ENCODE measurements around the gene LAMA2.

Gene LAMA2, protein sequence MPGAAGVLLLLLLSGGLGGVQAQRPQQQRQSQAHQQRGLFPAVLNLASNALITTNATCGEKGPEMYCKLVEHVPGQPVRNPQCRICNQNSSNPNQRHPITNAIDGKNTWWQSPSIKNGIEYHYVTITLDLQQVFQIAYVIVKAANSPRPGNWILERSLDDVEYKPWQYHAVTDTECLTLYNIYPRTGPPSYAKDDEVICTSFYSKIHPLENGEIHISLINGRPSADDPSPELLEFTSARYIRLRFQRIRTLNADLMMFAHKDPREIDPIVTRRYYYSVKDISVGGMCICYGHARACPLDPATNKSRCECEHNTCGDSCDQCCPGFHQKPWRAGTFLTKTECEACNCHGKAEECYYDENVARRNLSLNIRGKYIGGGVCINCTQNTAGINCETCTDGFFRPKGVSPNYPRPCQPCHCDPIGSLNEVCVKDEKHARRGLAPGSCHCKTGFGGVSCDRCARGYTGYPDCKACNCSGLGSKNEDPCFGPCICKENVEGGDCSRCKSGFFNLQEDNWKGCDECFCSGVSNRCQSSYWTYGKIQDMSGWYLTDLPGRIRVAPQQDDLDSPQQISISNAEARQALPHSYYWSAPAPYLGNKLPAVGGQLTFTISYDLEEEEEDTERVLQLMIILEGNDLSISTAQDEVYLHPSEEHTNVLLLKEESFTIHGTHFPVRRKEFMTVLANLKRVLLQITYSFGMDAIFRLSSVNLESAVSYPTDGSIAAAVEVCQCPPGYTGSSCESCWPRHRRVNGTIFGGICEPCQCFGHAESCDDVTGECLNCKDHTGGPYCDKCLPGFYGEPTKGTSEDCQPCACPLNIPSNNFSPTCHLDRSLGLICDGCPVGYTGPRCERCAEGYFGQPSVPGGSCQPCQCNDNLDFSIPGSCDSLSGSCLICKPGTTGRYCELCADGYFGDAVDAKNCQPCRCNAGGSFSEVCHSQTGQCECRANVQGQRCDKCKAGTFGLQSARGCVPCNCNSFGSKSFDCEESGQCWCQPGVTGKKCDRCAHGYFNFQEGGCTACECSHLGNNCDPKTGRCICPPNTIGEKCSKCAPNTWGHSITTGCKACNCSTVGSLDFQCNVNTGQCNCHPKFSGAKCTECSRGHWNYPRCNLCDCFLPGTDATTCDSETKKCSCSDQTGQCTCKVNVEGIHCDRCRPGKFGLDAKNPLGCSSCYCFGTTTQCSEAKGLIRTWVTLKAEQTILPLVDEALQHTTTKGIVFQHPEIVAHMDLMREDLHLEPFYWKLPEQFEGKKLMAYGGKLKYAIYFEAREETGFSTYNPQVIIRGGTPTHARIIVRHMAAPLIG (N-terminal part only)

DNA sequence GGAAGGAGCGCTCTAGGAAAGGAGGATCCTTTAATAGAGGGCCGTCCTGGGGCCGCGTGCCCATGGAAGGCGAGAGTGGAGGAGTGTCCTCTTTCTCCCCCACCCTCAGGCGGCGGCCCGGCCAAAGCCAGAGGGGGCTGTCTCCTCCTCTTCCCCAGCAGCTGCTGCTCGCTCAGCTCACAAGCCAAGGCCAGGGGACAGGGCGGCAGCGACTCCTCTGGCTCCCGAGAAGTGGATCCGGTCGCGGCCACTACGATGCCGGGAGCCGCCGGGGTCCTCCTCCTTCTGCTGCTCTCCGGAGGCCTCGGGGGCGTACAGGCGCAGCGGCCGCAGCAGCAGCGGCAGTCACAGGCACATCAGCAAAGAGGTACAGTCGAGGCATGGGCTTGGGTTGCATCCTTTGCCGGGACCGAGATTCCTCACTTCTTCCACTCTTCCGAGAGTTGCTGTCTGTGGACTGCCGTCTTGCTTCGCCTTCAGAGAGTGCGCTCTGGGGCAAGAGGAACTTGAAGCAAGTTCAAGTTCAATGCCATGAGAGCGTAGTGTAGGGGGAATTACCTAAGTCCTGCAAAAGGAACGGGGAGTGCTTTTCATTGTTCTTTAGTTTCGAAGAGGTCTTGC lies at the start of gene LAMA2:
LAMA2 (plus strand) TSS at position 148 of the 621 bp plus-strand sequence; CDS start at position 256, 108 bp downstream.
- ATAC-seq: no peak

DNA sequence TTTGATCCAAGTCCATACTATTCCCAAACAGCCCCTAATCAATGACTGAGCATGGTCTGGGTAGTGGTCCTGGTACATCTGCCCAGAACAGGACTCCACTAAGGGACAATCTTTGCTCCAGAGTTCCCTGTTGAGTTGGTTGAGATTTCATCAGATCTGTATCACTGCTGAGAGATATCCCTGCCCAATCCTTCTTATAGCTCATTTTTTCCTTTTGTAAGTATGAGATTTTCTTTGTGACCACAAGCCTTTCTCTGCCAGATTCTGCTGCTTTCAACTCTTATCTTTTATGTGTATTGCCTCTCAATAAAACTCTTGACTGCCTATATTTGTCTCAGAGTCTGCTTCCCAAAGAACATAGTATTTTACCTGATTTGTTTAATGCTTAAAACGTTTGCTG lies 46.2 kb upstream of the LAMA2 start:
- no peak for ATAC-seq

DNA sequence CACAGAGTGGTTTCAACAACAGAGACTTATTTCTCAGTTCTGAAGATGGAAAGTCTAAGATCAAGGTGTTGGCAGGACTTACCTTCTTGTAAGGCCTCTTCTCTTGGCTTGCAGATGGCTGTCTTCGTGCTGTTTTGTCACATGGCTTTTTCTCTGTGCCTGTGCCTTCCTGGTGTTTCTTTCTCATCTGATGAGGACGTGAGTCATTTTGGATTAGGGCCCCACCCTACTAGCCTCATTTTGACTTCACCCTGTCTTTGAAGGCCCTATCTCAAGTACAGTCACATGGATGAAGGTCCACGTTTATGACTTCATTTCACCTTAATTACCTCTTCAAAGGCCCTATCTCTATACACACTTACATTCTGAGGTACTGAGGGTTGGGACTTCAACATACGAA lies 41.4 kb upstream of the LAMA2 start:
- ATAC-seq: no peak

DNA sequence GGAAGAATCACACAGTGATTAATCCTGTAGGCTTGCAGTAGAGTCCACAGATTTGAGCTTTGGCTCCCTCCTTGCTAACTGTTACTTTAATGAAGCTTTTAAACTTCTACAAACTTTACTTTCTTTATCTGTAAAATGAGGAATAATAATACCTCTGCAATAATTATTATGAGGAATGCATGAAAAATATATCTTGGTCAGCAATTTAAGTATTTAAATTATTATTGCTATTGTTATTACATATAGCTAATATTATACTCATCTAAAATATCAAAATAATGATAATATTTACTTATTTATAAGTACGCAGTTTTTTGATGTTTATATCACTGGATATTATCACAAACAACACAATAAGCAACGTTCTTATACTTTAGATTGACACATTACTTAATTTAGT lies 38.3 kb upstream of the LAMA2 start:
- ATAC-seq: no peak

DNA sequence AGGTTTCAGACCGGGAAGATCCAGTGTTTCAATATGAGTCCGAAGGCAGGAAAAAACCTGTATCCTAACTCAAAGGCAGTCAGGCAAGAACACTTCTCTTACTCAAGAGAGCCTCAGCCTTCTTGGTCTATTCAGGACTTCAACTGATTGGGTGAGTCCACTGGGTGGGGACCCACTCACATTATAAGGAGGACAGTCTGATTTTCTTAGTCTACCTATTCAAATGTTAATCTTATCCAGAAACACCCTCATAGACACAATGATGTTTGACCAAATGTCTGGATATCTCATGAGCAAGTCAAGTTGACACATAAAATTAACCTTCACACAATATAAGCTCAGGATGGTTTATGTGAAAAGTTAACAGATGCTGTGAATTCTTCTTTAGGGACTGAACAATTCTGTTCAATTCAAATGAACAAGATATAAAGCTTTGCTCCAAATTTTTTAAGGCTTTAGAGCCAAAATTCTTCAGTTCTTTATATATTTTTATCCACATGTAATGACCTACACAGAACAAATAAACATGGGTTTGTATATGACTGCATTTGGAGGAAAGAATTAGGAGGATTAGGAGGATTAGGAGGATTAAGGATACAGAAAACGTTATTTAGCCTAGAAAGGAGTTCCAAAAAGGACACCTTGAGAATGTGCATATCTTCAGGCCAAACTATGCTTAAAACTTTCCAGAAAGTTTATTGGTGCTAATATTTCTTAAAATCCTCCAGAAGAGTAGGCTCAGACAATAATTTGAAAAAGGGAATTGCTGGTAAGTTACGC lies 35.3 kb upstream of the LAMA2 start:
- ATAC-seq: no peak

DNA sequence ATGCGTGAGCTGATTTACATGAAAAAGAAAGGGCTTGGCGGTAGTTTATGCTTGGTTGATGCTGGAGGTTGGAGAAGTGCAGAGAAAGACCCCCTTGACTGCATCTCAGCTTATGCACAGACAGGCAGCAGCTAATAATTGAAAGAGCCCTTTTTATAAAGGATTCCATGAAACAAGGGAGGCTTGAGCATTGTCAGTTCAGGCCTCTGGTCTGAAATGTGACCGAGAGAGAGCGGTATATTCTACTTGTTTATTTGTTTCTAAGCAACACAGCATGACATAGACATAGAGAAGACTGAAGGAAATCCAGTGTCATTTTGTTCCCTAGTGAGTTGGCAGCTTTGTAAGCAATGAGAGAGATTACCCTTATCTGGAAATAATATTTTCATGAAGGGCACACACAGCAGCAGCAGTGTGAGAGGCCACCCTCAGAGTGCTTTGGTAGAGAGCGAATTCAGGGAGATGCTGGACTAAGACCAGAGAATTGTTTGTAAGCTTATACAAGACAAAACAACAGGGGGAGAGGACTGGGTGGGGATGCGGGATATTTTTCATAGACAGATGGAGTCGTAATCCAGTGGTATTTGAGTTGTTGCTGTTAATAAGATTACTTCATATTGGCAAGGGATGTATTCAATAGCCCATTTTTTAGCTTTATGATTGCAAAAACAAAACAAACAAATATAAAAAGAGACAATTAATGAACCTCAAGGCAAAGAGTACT lies 34.6 kb upstream of the LAMA2 start:
- ATAC-seq: no peak

GRCh38 chr6:128855581-128856085 lies 27.3 kb upstream of the LAMA2 start:
- ATAC-seq: no peak

GRCh38 chr6:128857806-128858205 lies 25.1 kb upstream of the LAMA2 start:
- no peak for ATAC-seq

- no peak for ATAC-seq
Observed at GRCh38 chr6:128860782-128861181, 22.2 kb upstream of the LAMA2 start.

GRCh38 chr6:128863983-128864382 lies 19.0 kb upstream of the LAMA2 start:
- no peak for ATAC-seq

DNA sequence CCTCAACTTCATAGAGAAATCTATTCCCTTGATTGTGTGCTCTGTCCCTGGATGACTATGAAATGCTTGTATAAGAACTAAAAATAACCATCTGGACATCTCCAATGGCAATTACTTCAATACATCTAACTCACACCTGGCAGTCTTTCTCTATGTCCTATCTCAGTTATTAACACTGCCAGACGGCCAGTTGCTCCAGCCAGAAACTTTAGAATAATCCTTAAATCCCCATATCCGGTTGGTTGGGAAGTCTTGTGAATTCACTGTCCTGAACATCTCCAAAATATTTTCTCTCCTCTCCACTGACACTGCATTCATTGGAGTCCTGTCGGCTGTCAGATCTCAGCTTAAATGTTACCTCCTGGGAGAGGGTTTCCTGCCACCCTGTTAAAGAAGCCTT lies 12.2 kb upstream of the LAMA2 start:
- ATAC-seq: no peak

DNA sequence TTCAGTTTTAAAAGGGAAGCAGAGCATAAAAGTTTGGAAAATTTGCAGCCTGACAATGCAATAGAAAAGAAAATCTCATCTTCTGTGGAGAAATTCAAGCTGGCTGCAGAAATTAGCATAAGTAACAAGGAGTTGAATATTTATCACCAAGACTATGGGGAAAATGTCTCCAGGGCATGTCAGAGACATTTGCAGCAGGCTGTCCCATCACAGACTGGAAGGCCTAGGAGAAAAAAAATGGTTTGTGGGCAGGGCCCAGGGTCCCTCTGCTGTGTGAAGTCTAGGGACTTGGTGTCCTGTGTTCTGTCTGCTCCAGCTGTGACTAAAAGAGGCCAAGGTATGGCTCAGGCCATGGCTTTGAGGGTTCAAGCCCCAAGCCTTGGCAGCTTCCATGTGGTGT lies 8.1 kb upstream of the LAMA2 start:
- ATAC-seq: no peak

- peak in 1 of 2 donors; percentile 28 for ATAC-seq
Observed at GRCh38 chr6:128882560-128882959, 378 bp upstream of the LAMA2 start.

DNA sequence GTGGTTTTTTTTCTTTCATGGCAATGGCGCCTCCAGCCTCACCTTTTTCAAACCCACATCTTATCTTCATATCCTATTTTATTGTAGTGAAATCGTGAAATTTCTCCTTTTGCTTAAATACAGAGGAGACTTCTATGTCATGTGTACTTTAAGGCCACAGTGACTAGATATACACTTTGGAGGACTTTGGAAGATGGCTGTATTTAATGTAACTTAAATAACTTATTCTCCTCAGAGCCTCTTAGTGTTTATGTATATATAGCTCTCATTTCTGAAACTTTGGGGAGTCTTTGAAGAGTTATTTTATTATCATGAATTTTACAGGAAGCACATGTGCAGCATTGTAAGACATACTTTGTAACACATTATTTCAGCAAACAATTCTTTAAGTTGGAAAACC lies 968 bp downstream of the LAMA2 start:
- ATAC-seq: no peak

GRCh38 chr6:128885381-128885780 lies 2.4 kb downstream of the LAMA2 start:
- no peak for ATAC-seq

DNA sequence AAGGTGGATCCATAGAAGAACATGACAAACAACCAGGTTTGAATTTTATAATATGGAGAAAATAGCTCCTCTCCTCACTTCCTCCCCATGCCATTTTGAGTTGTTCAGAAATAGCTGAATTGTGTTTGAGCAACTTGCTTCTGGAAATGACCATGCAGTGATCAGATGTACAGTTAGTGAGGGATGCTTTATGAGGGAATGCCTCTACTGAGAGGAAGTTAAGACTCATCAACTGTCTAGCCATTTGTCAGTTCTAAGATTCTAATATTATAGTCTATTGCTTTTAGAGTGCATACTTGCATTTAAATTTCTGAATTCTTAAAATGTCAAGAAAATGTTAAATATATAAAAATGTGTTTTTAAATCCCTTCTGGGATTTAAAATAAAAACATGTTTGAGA lies 3.8 kb downstream of the LAMA2 start:
- ATAC-seq: no peak

DNA sequence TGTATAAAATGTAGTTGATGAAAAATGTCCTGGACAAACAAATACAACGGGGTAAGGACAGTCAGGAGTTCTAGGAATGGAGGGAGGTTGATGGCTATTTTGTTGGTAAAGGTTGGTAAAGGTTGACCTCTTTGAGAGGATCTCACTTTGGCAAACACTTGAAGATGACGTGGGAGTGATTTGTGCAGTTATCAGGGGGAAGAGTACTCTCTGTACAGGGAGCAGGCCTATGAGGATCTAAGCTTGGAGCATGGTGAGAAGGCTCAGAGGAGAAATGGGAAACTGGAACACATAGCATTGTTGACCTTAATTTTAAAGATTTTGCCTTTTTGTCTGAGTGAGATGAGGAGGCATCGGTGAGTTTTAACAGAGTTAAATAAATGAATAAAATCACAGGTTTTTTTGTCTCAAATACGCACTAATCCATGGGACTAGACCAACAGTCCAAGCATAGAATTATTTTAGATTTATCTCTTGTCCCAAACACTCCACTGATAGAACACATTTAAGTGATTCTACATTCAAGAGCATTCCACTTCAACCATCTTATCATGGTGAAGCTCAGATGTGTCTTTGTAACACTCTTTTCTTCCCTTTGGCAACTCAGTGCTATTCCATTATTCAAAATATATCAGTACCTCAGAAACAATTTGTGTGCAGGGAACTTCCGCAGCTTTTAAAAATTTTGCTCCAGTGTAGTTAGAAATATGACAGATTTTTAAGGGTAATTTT lies 5.7 kb downstream of the LAMA2 start:
- ATAC-seq: no peak

- ATAC-seq: no peak
Observed at GRCh38 chr6:128889870-128890269, 6.9 kb downstream of the LAMA2 start.

- no peak for ATAC-seq
Observed at GRCh38 chr6:128892079-128892478, 9.1 kb downstream of the LAMA2 start.
